ENCODE data around the gene MEDAG. TPM values are rescaled to one million over a fixed set of nuclear protein-coding genes. Genes with fewer than 3 reads are reported as not detected.

Gene MEDAG
- total RNA-seq, 1 experiment from 2014 or later = 0.67 TPM

- BruUV-seq (replicated peaks) = no TSS peak
- POLR2A ChIA-PET = no interaction called here
- intact Hi-C loops (cut with micrococcal nuclease; ENCODE audit: unreplicated experiment) = no loop called here
Measured at GRCh38 chr13:30918662-30919405, 12.8 kb downstream of the MEDAG start.

More at GRCh38 chr13:30918662-30919405, 12.8 kb downstream of the MEDAG start:
- no peaks in the 10 kb centered on the region for H3K4me1 ChIP-seq (ENCODE audit: control insufficient read depth, insufficient read depth, low read length)
- no peak for DNase-seq (ENCODE audit: low read depth, low spot score)
- H3K27ac ChIP-seq (ENCODE audit: low read length) = no peak overlapping the region
- CTCF ChIA-PET = no interaction called here
- no peaks in the 10 kb centered on the region for H3K9me3 ChIP-seq (ENCODE audit: control insufficient read depth, insufficient read depth, low read depth, low read length)
- no peak for ATAC-seq
- no peaks in the 10 kb centered on the region for H3K27me3 ChIP-seq (ENCODE audit: control insufficient read depth, insufficient read depth, low read length)
- H3K4me3 ChIP-seq (ENCODE audit: low read depth in 2 of 2, low read length in 2 of 2) = no peak overlapping the region
- TF ChIP-seq POLR2AphosphoS5 (IDR thresholded peaks at IDR 0.05; ENCODE audit: low read depth, low read length) (no peak), CTCF (IDR thresholded peaks at IDR 0.05) (no peak), TCF7L2 (IDR thresholded peaks at IDR 0.05; ENCODE audit: low read depth, low read length) (no peak), SIN3A (IDR thresholded peaks at IDR 0.05; ENCODE audit: borderline replicate concordance, insufficient read depth, low read depth, low read length) (no peak), REST (IDR thresholded peaks at IDR 0.05; ENCODE audit: insufficient read depth in 1 of 2, low read depth in 2 of 2, low read length in 1 of 2) (no peak)
- H3K36me3 ChIP-seq (ENCODE audit: control insufficient read depth, insufficient read depth, low read length) = no peaks in the 10 kb centered on the region
- in situ Hi-C loops (cut with HindIII; ENCODE audit: low pct_unique_long_range_greater_than_20kb, low sequenced_read_pairs) = no loop called here

Data from Panc1 (cell line).